Measurements from ENCODE around the gene AMIGO1.

Gene AMIGO1

DNA sequence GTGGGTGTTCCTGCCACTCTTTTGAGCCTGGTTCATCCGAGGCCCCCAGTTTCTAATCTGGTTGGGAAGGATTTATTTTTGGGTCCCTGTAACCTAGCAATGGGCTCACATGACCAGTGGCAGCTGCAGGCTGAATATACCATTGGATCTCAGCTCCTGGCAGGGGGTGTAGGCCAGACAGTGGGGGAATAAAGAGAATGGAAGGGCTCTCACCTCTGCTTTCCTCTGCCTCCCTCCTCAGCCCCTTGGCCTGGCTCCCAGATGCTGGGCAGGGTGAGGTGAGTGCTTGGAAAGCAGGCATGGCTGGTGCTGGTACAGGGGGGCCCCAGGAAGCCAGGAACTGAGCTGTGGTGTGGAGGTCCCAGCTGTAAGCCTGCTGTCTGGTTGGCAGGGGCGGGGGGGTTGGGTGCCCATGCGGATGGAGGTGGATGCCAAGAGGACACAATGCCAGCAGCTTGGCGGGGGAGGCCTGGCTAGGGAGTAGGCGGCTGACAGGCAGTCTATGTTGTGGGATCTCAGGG, 26.5 kb upstream of the AMIGO1 start:
- Histone ChIP-seq H3K4me2 (ENCODE audit: insufficient read depth, low read length) (no peak overlapping the region), H3K79me2 (ENCODE audit: insufficient read depth, low read length) (no peaks in the 10 kb centered on the region), H3K4me3 (ENCODE audit: low read depth in 1 of 2, low read length in 2 of 2) (no peak overlapping the region), H4K20me1 (ENCODE audit: insufficient read depth, low read length) (no peaks in the 10 kb centered on the region), H3K9me3 (ENCODE audit: insufficient read depth, low read length, severe bottlenecking) (no peaks in the 10 kb centered on the region), H3K27ac (ENCODE audit: low read length) (no peak overlapping the region), H3K9ac (ENCODE audit: low read depth, low read length) (no peak overlapping the region), H3K27me3 (ENCODE audit: insufficient read depth, low read length, poor library complexity) (peaks cover 2% of the 10 kb centered on the region), H2AFZ (ENCODE audit: low read depth, low read length) (no peak overlapping the region), H3K4me1 (ENCODE audit: insufficient read depth, low read length) (peaks cover 13% of the 10 kb centered on the region), H3K36me3 (ENCODE audit: insufficient read depth, low read length) (no peaks in the 10 kb centered on the region)
- no peak for TF ChIP-seq EZH2 (IDR thresholded peaks at IDR 0.05; ENCODE audit: borderline replicate concordance, low read depth, low read length, severe bottlenecking)
- TF ChIP-seq, protein P1, sequence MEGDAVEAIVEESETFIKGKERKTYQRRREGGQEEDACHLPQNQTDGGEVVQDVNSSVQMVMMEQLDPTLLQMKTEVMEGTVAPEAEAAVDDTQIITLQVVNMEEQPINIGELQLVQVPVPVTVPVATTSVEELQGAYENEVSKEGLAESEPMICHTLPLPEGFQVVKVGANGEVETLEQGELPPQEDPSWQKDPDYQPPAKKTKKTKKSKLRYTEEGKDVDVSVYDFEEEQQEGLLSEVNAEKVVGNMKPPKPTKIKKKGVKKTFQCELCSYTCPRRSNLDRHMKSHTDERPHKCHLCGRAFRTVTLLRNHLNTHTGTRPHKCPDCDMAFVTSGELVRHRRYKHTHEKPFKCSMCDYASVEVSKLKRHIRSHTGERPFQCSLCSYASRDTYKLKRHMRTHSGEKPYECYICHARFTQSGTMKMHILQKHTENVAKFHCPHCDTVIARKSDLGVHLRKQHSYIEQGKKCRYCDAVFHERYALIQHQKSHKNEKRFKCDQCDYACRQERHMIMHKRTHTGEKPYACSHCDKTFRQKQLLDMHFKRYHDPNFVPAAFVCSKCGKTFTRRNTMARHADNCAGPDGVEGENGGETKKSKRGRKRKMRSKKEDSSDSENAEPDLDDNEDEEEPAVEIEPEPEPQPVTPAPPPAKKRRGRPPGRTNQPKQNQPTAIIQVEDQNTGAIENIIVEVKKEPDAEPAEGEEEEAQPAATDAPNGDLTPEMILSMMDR (IDR thresholded peaks at IDR 0.05; ENCODE audit: borderline replicate concordance, extremely low read depth, low read length, poor library complexity, severe bottlenecking): no peak
- DNase-seq (no peak), ATAC-seq (ENCODE audit: insufficient read depth, low read depth) (no peak)

DNA sequence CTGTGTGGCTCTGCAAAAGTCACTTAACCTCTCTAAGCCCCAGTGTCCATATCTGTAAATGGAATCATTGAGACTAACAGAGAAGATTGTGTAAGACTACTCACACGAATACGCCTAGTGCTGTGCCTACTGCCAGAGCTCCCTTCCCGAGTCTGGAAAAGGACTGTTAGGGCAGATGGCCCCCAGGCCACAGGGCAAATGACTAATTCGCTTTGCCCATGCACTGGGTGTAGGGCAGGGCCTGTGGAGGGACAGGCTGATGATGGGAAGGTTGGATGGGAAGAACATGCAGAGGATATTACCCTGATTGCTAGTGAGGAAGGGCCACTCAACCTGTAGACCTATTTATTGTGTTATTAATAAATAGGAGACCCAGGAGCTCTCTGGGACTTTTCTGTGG, 26.0 kb upstream of the AMIGO1 start:
- Histone ChIP-seq H2AFZ (ENCODE audit: low read depth, low read length) (no peak overlapping the region), H3K4me2 (ENCODE audit: insufficient read depth, low read length) (no peak overlapping the region), H4K20me1 (ENCODE audit: insufficient read depth, low read length) (no peaks in the 10 kb centered on the region), H3K27me3 (ENCODE audit: insufficient read depth, low read length, poor library complexity) (no peaks in the 10 kb centered on the region), H3K9me3 (ENCODE audit: insufficient read depth, low read length, severe bottlenecking) (no peaks in the 10 kb centered on the region), H3K9ac (ENCODE audit: low read depth, low read length) (no peak overlapping the region), H3K36me3 (ENCODE audit: insufficient read depth, low read length) (no peaks in the 10 kb centered on the region), H3K4me3 (ENCODE audit: low read depth in 1 of 2, low read length in 2 of 2) (no peak overlapping the region), H3K79me2 (ENCODE audit: insufficient read depth, low read length) (no peaks in the 10 kb centered on the region), H3K4me1 (ENCODE audit: insufficient read depth, low read length) (peaks cover 13% of the 10 kb centered on the region), H3K27ac (ENCODE audit: low read length) (no peak overlapping the region)
- DNase-seq (no peak), ATAC-seq (ENCODE audit: insufficient read depth, low read depth) (no peak)
- TF ChIP-seq, protein P1 (IDR thresholded peaks at IDR 0.05; ENCODE audit: borderline replicate concordance, extremely low read depth, low read length, poor library complexity, severe bottlenecking): no peak
- no peak for TF ChIP-seq EZH2 (IDR thresholded peaks at IDR 0.05; ENCODE audit: borderline replicate concordance, low read depth, low read length, severe bottlenecking)

DNA sequence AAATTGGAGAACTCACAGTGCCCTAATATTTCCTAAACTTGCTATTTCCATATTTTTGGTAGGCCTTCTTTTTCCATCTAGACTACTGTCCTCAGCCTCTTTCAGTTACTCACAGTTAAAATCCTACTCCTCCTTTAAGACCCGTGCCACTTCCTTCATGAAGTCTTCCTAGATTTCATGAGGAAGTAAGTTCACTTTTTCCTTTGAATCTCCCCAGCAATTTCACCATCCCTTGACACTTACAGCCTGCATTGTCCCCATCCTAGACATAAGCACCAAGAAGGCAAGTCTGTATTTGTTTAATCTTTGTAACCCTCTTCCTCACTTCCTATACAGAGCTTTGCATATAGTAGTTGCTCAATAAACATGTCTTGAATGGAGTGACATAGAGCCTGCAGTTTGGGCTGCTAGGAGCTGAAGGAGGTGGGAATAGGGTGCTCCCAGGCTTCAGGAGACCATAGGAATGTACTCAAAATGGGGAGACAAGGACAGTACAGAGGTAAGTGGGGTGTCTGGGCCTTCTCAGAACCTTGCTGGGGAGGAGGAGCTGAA, 24.9 kb upstream of the AMIGO1 start:
- H3K4me2 ChIP-seq (ENCODE audit: insufficient read depth, low read length): no peak overlapping the region
- ATAC-seq (ENCODE audit: insufficient read depth, low read depth): no peak

More for the DNA sequence above, 24.9 kb upstream of the AMIGO1 start:
- Histone ChIP-seq H3K9ac (ENCODE audit: low read depth, low read length) (no peak overlapping the region), H3K9me3 (ENCODE audit: insufficient read depth, low read length, severe bottlenecking) (no peaks in the 10 kb centered on the region), H3K27ac (ENCODE audit: low read length) (no peak overlapping the region), H3K4me3 (ENCODE audit: low read depth in 1 of 2, low read length in 2 of 2) (no peak overlapping the region), H2AFZ (ENCODE audit: low read depth, low read length) (no peak overlapping the region), H4K20me1 (ENCODE audit: insufficient read depth, low read length) (no peaks in the 10 kb centered on the region), H3K79me2 (ENCODE audit: insufficient read depth, low read length) (no peaks in the 10 kb centered on the region), H3K27me3 (ENCODE audit: insufficient read depth, low read length, poor library complexity) (no peaks in the 10 kb centered on the region), H3K4me1 (ENCODE audit: insufficient read depth, low read length) (peaks cover 13% of the 10 kb centered on the region), H3K36me3 (ENCODE audit: insufficient read depth, low read length) (no peaks in the 10 kb centered on the region)
- no peak for TF ChIP-seq EZH2 (IDR thresholded peaks at IDR 0.05; ENCODE audit: borderline replicate concordance, low read depth, low read length, severe bottlenecking)
- TF ChIP-seq, protein P1 (IDR thresholded peaks at IDR 0.05; ENCODE audit: borderline replicate concordance, extremely low read depth, low read length, poor library complexity, severe bottlenecking): no peak
- DNase-seq: no peak
